Measurements from ENCODE around the gene NOTCH1.

Gene NOTCH1

GRCh38 chr9:136530461-136531089, 15.3 kb downstream of the NOTCH1 start:
- no peak for TF ChIP-seq PATZ1 (CRISPR knock-in tag; IDR thresholded peaks at IDR 0.05; ENCODE audit: borderline replicate concordance)
- no peak for TF ChIP-seq BACH2 (CRISPR knock-in tag; IDR thresholded peaks at IDR 0.05; ENCODE audit: borderline replicate concordance)
- no peak for TF ChIP-seq ZFP30 (CRISPR knock-in tag; IDR thresholded peaks at IDR 0.05)
- TF ChIP-seq ZNF8 (CRISPR knock-in tag; IDR thresholded peaks at IDR 0.05) = no peak
- TF ChIP-seq POU6F1 (CRISPR knock-in tag; IDR thresholded peaks at IDR 0.05; ENCODE audit: borderline replicate concordance, low read depth) = no peak
- no peak for TF ChIP-seq PPARA (CRISPR knock-in tag; IDR thresholded peaks at IDR 0.05; ENCODE audit: borderline replicate concordance)
- TF ChIP-seq ISL1 (CRISPR knock-in tag; IDR thresholded peaks at IDR 0.05) = no peak
- TF ChIP-seq CSDC2 (CRISPR knock-in tag; IDR thresholded peaks at IDR 0.05) = no peak
- no peak for TF ChIP-seq ESRRG (CRISPR knock-in tag; IDR thresholded peaks at IDR 0.05)
- no peak for TF ChIP-seq TCF4 (CRISPR knock-in tag; IDR thresholded peaks at IDR 0.05; ENCODE audit: borderline replicate concordance)
- no peak for TF ChIP-seq ZC3H10 (CRISPR knock-in tag; IDR thresholded peaks at IDR 0.05)
- no peak for TF ChIP-seq OSR1 (CRISPR knock-in tag; IDR thresholded peaks at IDR 0.05)
- TF ChIP-seq GLIS3 (CRISPR knock-in tag; IDR thresholded peaks at IDR 0.05) = no peak

GRCh38 chr9:136529516-136530460, 16.1 kb downstream of the NOTCH1 start:
- no peak for ATAC-seq
- TF ChIP-seq TCF4 (CRISPR knock-in tag; IDR thresholded peaks at IDR 0.05; ENCODE audit: borderline replicate concordance) (no peak), ESRRG (CRISPR knock-in tag; IDR thresholded peaks at IDR 0.05) (no peak), TSHZ2 (CRISPR knock-in tag; IDR thresholded peaks at IDR 0.05) (no peak), CSDC2 (CRISPR knock-in tag; IDR thresholded peaks at IDR 0.05) (no peak), OSR1 (CRISPR knock-in tag; IDR thresholded peaks at IDR 0.05) (no peak), CREB5 (CRISPR knock-in tag; IDR thresholded peaks at IDR 0.05; ENCODE audit: low read depth) (no peak), ZFP3 (CRISPR knock-in tag; IDR thresholded peaks at IDR 0.05) (no peak), ZNF8 (CRISPR knock-in tag; IDR thresholded peaks at IDR 0.05) (no peak), CSRNP3 (CRISPR knock-in tag; IDR thresholded peaks at IDR 0.05) (no peak), GLIS3 (CRISPR knock-in tag; IDR thresholded peaks at IDR 0.05) (no peak), ISL1 (CRISPR knock-in tag; IDR thresholded peaks at IDR 0.05) (no peak), PPARA (CRISPR knock-in tag; IDR thresholded peaks at IDR 0.05; ENCODE audit: borderline replicate concordance) (no peak), RARB (CRISPR knock-in tag; IDR thresholded peaks at IDR 0.05) (no peak), ZC3H10 (CRISPR knock-in tag; IDR thresholded peaks at IDR 0.05) (no peak), ZNF565 (CRISPR knock-in tag; conservative IDR thresholded peaks at IDR 0.05; ENCODE audit: low read depth) (no peak), PATZ1 (CRISPR knock-in tag; IDR thresholded peaks at IDR 0.05; ENCODE audit: borderline replicate concordance) (no peak)

More at GRCh38 chr9:136530461-136531089, 15.3 kb downstream of the NOTCH1 start:
- no peak for ATAC-seq

All from SK-N-SH treated with all-trans-retinoic acid at 6 μM for 48 hours (cell line).